ENCODE measurements around the gene NAV2.
A peak's percentile ranks its signal among the peaks of the same experiment; 100 is the strongest.

NAV2 gene

DNA sequence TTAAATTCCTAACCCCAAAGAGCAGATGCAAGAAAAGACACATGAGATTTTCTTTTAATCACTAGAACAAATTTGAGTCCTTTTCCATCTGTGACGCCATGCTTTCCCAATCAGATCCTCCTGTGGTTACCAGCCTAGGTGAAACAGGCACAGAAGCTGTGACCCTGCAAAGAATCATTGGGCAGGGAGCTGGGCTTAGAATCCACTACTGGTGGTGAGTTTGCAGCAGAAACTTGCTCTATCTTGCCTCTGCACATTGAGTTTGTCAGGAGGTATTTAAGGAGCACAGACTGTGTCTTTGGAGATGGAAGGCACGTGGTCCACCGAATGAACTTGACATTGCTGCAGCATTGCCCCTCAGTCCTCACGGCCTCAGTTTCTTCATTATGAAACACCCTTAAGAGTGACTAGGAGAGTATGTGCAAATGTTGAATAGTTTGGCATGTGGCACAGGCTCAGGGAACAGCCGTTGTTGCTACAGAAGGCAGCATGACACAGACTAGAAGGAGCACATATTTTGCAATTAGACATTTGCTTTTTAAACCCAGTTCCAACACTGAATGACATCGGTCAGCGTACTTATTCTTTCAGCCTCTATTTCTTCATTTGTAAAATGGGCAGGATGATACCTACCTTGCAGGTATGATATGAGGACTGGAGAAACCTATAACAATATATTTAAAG, 320.1 kb downstream of the NAV2 start:
- no peak for DNase-seq

DNA sequence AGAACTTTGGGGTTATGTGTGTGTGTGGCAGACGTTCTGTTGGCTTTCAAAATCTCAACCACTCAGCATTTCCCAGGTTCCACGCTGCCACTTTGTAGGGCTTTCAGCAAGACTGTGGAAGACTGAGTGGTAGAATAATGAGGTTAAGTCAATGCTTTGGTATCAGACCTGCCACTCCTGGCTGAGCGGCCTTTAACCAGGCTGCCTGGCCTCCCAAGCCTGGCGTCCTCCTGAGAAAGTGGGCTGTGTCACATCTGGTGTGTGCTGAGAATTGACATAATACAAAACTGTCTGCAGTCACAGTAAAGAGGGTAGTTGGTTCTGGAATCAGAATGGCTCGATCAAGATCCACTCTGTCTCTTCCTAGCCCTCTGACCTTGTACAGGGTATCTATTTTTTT, 321.2 kb downstream of the NAV2 start:
- no peak for DNase-seq

DNA sequence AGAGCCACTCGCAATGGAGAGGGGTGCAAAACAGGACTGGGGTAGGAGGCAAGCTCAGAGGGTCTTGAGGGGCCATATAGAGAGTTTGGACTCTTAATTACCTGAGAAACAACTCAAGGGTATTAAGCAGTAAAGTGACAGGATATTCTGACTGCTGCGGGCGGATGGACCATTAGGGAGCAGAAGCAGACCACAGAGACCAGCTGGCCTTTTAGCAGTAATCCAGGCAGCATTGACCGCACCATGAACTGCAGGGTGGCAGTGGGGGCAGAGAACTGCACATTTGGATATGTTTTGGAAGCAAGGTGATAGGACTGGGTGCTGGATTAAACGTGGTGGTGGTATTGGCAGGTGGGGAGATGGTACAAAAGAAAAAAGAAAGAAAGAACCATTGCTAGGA, 322.3 kb downstream of the NAV2 start:
- DNase-seq = no peak

DNA sequence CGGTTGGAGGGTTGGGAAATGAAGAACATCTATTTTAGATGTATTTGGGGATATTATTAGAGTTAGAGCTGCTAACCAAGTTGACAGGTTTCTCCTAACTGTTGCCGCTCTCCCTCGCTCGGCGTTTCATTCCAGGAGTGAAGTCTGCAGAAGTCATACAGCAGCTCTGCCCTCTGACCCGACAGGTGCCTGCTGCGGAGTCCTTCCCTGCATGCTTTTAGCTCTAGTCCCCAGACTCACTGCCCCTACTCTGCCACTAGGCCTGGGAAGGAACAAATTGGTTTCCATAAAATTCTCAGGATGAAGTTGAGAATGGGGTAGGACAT, 322.7 kb downstream of the NAV2 start:
- DNase-seq = no peak

DNA sequence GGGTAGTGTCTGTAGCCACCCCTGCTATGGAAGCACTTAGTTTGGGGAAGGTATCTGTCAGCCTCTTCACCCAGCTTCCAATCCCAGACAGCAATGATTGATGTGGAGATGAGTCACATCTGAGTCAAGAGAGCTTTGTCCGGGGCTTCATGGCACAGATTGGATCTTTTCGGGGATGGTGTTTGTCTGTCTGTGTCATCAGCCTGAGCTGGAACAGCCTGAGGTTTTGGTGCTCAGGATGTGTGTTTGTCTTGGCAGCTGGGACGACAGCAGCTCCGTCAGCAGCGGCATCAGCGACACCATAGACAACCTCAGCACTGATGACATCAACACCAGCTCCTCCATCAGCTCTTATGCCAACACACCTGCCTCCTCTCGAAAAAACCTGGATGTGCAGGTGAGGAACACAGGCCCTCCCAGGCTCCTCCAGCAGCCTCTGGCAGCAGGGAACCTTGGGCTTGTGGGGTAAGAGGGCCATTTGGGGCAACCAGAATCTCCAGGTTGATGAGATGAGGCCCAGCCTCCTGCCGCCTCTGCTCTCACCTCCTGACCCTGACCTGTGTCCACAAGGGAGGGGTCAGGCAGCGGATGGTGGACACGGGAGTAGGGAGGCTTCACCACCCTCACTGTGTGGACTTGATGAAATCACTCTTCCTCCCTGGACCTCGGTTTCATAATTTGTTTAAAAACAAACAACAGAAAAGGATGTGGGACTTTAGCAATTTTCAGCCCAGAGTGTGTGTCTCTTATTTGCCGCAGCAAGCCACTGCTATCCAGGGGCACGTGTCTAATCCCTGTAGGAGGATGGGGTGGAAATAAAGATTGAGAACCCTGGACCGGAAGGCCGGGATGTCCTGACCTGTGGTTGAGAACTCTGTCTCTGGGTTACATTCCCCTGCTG, 323.3 kb downstream of the NAV2 start:
- DNase-seq = peak; percentile 68

DNA sequence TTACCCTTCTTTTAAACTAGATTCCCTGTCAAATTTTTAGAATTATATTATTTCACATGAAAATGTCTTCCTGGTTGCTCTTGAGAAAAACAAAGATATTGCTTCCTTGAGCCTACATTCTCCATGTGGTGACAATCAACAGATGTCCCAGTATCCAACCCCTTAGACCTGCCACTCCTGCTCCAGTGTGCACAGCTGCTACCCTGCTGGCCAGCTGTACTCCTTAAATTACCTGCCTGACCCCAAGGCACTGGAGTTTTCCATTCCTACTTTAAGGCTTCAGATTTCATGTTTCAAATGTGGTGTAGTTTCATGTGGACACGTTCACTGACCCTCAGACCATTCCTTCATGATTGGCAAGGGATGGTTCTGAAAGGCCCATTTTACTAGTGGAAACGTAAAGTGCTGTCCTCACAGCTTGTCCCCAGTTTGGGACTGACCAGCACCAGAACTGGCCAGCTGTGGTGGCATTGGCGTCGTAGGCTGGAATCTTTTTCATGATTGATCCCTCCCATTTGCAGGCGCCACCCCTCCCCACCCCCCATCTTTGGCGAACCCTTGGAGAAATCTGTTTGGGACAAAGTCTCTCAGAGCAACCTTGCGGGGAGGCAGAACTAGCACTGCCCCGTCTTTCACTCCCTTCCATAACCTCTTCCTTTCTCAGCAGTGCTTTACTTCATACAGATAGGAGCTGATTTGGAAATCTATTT, 324.1 kb downstream of the NAV2 start:
- no peak for DNase-seq

DNA sequence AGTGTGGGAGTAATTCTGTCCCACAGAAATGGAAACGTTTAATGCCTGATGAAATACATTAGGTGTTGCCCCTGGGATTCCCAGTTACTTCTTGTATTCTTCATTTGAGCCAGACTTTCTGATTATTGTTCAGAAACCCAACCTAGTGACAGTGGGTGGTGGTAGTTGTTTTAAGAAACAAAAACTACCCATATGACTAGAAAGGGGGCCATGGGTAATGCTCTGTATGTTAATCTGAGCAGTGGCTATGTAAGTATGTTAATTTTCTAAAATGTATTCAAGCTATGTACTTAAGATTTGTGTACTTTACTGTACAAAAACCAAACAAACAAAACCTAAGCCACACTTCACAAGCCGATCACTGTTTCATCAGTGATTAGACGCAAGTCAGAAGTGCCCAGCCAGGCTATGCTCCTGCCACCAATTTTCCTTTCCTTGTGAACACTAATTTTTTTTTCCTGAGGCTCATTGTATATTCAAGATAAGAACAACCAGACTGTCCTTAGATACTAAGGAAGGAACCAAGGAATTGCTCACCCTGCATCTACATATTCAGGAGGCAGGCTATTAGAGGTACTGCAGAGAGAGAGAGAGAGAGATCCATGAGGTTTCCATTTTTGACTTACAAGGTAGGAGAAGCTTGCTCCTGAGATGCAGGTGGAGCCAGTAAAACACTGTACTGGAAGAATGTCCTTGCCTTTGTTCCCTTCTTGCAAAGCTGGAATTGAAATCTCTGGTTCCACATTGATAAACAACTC, 324.9 kb downstream of the NAV2 start:
- DNase-seq = no peak

DNA sequence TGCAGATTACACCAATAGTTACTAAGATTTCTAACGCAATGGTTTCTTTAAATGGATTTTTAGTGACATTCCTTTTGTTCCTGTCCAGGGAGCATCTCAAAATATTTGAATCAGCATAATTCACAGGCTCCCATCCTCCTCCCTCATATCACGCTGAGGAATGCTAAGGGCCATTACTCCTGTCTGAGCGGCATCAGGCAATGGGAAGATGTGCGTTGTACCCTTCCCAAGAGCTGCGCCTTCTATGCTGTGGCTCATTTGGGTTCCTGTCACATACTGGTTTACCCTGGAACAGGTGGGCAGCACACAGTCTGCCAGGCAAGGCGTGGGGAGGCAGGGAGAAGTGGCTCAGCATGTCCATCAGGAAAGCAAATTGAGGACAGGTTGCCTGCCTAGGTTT, 325.8 kb downstream of the NAV2 start:
- no peak for DNase-seq

DNA sequence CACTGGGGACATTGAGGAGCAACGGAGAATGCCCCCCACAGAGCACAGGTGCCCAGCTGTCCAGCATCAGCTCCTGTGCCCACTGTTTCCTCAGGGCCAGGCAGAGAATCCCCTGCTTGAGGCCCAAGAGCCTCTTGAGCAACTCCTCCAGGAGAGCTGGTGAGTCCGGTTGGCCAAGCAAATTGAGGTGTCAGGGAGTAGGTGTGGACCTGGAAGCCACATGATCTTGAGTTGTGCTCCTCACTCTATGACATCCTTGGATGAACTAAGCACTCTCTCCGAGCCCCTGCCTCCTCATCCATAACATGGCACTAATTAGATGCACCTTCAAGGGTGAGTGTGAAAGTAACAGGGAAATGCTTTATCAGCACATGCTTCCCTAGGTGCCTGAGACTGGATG, 326.3 kb downstream of the NAV2 start:
- no peak for DNase-seq

DNA sequence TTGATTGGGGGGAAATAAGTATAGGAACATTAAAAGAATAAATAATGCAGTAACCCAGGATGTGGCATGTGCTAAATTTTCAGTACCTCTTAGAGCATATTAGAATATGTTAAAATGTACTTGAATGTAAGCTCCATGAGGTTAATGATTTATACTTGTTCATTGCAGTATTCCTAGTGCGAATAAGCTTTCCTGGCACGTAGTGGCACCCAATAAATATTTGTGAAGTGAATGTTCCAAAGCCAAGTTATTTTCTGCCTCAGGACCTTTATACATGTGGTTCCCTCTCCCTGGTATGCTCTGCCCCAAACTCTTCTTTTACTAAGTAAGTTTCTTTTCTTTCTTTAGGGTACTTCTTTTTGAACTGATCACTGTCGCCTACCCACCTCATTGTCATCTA, 328.9 kb downstream of the NAV2 start:
- no peak for DNase-seq

DNA sequence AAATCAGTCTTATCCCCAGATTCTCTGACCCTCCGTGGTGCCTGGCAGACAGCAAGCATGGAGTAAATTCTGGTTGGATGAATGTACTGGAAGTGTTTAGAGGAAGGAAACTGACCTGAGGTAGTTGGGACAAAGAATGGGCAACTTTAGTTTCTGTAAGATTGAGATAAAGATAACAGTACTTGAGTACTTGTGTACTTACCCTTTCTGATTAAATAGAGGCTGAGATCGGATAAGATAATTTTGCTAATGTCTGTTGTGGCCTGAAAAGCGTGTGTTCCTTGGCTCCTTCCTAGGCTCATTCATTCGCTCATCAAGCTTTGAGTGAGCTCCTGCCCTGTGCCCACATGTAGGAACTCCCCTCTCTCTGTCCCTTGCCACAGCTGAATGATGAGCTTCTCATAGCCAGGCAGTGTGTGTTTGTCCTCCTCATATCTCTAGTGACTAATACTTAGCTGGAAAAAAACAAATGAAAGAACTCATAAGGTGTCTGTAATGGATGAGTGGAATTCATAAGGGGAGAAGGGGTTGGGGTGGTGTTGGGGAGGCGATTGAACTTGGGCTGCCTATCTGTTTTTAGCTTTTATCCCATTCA, 329.5 kb downstream of the NAV2 start:
- no peak for DNase-seq

DNA sequence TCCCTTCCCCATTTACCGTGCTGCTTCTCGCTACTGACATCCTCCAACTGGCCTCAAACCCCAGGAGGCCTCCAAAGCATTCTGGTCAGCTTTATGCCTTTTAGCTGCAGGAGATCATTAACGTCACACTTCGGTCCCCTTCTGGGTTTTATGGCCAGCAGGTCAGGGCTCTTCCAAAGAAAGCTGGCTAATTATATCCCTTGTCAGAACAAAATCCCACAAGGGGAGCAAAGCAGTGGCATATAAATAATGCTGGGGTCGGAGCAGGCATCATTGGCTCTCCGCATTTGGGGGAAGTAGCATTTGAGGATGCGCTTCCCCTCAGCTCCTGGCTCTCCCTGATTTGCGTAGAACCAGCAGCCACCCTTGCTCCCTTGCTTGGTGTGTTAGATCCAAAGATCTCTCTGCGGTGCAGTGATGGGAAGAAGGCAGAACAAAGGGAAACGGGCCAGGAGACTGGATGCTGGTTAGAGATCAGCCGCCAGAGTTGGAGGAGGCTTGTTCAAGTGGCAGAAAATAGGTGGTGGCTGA, 330.2 kb downstream of the NAV2 start:
- DNase-seq = no peak

DNA sequence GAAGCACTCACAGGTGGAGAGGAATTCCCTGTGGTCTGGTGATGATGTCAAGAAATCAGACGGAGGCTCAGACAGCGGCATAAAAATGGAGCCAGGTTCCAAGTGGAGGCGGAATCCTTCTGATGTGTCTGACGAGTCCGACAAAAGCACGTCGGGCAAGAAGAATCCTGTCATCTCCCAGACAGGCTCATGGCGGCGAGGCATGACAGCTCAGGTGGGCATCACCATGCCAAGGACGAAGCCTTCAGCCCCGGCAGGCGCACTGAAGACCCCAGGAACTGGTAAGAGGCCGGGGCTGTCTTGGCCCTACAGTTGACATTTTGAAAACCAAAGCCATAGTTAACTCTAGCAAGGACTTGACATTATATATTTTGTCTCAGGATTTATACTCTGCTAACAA, 331.4 kb downstream of the NAV2 start:
- no peak for DNase-seq

DNA sequence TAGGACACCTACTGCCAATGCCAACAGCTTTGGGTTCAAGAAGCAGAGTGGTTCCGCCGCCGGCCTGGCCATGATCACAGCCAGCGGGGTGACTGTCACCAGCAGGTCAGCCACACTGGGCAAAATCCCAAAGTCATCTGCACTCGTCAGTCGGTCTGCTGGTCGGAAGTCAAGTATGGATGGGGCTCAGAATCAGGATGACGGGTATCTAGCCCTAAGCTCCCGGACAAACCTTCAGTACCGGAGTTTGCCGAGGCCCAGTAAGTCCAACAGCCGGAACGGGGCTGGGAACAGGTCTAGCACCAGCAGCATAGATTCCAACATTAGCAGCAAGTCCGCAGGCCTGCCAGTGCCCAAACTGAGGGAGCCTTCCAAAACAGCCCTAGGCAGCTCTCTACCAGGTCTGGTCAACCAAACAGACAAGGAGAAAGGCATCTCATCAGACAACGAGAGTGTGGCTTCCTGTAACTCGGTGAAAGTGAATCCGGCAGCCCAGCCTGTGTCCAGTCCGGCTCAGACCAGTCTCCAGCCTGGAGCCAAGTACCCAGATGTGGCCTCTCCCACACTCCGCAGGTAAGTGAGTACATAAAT, 332.6 kb downstream of the NAV2 start:
- no peak for DNase-seq

DNA sequence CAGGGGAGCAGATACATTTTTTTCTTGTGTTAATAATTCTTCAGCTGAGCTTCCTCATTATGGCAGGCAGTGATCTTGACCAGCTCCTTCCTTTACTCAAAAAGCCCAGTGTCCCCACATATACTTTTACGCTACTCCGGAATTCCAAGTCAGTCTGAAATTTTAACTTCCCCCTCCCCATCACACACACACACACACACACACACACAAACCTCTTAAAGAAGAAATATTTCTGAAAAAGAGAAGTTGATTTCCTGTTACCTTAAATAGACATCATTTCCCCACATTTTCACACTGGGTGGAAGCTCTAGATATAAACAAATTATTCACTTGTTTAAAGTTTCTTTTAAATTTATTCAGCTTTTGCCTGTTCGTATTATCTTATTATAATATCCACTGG, 333.8 kb downstream of the NAV2 start:
- DNase-seq = no peak

DNA sequence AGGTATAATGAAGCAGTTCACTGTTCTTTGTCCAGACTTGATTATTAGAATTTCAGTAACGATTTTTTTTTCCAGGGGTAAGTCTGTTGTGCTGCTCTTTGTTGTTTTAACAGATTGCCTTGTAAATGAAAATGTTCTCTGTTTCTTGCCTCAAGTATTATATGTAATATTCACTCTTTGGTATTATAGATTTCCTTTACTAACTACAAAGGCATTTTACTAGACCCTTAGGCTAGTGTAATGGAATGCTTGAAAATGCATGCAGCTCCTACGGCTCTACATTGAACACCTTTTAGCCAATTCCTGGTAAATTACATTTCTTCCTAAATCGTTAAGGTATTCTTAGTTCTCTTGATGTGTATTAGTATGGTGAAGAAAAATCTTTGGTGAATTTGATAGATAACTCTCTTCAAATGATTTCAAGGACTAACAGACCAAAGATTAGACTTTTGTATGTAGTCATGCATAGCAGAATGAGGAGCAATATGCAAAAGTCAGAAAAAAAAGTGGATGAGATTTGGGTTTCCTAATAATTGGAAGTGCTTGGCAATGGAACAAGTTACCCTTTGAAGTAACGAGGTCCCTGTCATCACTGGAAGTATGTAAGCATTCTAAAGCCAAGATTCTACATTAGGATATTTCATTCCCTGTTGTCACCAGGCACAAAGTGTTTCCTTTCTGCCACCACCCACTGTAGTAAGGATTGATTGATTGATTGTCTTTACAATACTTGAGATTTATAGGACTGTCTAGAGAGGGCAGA, 334.6 kb downstream of the NAV2 start:
- DNase-seq = no peak

DNA sequence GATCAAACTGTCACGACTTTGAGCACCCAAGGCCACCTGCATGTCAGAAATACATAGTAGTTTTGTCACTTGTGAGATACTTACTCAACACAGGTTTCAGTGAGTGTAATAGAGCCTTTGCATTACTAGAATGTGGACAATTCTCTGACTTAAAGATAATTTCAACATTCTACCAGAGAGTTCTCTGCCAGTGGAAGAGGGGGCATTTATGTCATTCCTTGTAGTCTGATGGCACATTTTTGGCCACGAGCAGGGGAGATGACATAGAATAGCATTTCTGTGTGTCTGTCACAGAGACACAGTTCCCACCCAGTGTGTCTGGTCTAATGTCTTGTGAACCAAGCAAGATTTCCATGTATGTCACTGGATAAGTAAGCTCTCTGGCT, 335.1 kb downstream of the NAV2 start:
- no peak for DNase-seq

DNA sequence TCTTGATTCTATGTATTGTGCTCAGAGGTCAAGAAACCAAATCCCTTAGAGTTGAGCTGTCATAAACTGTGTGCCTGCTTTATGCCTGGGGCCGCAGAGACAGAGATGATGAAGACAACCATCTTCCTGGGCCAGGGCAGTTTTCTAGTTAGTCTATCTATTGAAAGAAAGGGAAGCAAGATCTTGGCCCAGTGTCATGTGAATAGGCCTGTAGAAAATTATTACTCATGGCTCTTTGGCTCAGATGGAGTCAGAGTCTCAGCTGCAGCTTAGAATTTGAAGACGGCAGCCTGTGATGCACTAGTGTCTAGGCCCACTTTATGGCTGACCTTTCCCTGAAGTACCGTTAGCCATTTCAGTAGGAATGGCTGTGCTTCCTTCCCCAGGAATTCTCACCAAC, 335.6 kb downstream of the NAV2 start:
- DNase-seq = no peak

DNA sequence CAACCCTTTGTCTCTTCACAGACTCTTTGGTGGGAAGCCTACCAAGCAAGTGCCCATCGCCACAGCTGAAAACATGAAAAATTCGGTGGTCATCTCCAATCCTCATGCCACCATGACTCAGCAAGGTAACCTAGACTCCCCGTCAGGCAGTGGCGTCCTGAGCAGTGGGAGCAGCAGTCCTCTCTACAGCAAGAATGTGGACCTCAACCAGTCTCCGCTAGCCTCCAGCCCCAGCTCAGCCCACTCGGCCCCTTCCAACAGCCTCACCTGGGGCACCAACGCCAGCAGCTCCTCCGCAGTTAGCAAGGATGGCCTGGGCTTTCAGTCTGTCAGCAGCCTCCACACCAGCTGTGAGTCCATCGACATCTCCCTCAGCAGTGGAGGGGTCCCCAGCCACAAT, 336.1 kb downstream of the NAV2 start:
- DNase-seq = no peak

DNA sequence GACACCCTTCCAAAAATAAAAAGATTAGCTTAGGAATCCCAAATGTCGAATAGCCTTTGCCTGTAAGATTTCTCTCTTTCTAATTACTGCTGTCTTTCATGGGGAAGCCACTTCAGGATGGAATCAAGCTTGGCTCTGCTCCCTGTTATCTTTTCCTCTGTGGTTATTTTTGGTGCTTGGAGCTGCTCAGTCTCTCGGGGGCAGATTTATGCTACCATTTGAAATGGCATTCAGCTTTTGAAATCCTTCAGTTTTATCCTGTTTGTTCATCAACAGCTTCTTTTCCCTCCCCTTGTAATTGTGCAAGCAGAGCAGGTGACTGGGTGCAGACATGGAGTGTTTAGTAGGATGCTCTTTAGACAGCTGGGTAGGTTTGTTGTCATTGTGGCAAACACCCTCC, 336.6 kb downstream of the NAV2 start:
- DNase-seq = no peak

DNA sequence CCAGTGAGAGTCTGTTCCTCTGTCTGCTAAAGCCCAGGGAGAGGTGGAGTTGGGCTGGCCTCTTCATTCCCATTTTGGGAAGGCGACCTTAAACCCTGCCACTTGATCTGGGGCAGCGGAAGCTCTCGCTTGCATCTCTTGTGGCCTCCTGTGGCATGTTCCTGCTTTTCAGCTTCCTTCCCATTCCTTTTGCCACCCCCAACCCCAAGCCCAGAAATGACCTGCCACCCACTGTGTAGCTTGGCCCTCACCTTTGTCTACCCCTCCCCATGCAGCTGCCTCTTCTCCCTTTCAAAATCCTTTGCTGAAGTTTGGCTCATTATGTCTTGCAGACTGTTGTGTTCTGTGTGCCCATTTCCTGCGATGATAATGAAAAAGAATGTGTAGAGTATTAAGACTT, 337.4 kb downstream of the NAV2 start:
- no peak for DNase-seq

Measured in NCI-H226 (cell line).